GM23338 (cell line): ENCODE measurements around the gene SGO2.

Experiments used
- EZH2 ChIP-seq: fragments of 200-600 bp; sonication (generic); IDR thresholded peaks from one replicate; pipeline ENCODE4 v1.8.0; 2017; ENCODE audit warnings: antibody characterized with exemption, mild to moderate bottlenecking, low read depth; ENCODE audit not compliant: unreplicated experiment
- EZH2phosphoT487 ChIP-seq: fragments of 200-600 bp; sonication (generic); IDR thresholded peaks from one replicate; pipeline ENCODE4 v1.8.1; 2018; ENCODE audit warnings: antibody characterized with exemption; ENCODE audit not compliant: unreplicated experiment
- JUNB ChIP-seq: IDR thresholded peaks from one replicate; pipeline ENCODE4 v1.6.1; 2016; ENCODE audit warnings: antibody characterized with exemption; ENCODE audit not compliant: unreplicated experiment
- NANOG ChIP-seq: IDR thresholded peaks from 2 replicates; pipeline ENCODE4 v1.6.1; 2016; ENCODE audit warnings: antibody characterized with exemption, borderline replicate concordance
- POLR2AphosphoS5 ChIP-seq: IDR thresholded peaks from 2 replicates; pipeline ENCODE4 v1.6.1; 2016; ENCODE audit warnings: antibody characterized with exemption, low read depth
- STAT1 ChIP-seq: IDR thresholded peaks from one replicate; pipeline ENCODE4 v1.6.1; 2016; ENCODE audit warnings: antibody characterized with exemption; ENCODE audit not compliant: unreplicated experiment
- ZNF331 ChIP-seq: fragments of 250-450 bp; sonication (Bioruptor Pico); IDR thresholded peaks from 2 replicates; pipeline ENCODE4 v1.5.0; 2020; ENCODE audit warnings: low read depth, mild to moderate bottlenecking, moderate library complexity
- TF ChIP-seq, protein P1 (sequence below), 2 experiments: fragments of 200-600 bp in 1 of 2; sonication (generic) in 1 of 2; conservative IDR thresholded peaks; 2 replicates each; pipeline versions ENCODE4 v1.5.1 to v1.6.1; 2016 to 2017; ENCODE audit warnings: antibody characterized with exemption in 2 of 2, low read depth in 2 of 2, mild to moderate bottlenecking in 2 of 2, moderate library complexity in 1 of 2
- TF ChIP-seq, protein P2 (sequence below): IDR thresholded peaks from one replicate; pipeline ENCODE4 v1.6.1; 2018; ENCODE audit warnings: antibody characterized with exemption; ENCODE audit not compliant: unreplicated experiment
- TF ChIP-seq, protein P3 (sequence below): fragments of 250-450 bp; sonication (Bioruptor Pico); IDR thresholded peaks from 2 replicates; pipeline ENCODE4 v1.5.0; 2020; ENCODE audit warnings: mild to moderate bottlenecking, moderate library complexity
- TF ChIP-seq, protein P4 (sequence below): IDR thresholded peaks from 2 replicates; pipeline ENCODE4 v1.6.1; 2016; ENCODE audit warnings: antibody characterized with exemption

DNA sequence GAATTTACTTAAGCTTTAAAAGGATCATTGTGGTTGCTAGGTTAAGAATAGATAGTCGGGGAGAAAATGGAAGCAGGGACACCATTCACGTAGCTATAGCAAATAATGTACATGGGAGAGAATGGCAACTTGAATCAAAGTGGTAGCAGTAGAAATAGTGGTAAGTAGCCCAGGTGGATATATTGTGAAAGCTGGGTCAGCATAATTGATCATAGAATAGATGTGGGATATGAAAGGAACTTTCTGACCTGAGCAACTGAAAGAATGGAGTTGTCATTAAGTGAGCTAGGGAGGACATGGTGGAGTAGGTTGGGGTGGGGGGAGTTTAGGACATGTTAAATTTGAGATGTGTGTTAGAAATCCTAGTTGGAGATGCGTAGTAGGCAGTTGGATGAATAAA lies 2.2 kb downstream of the SGO2 start:
- TF ChIP-seq EZH2phosphoT487 (no peak), ZNF331 (no peak), POLR2AphosphoS5 (no peak), JUNB (no peak), EZH2 (no peak), STAT1 (no peak), NANOG (no peak)
- TF ChIP-seq, protein P1, sequence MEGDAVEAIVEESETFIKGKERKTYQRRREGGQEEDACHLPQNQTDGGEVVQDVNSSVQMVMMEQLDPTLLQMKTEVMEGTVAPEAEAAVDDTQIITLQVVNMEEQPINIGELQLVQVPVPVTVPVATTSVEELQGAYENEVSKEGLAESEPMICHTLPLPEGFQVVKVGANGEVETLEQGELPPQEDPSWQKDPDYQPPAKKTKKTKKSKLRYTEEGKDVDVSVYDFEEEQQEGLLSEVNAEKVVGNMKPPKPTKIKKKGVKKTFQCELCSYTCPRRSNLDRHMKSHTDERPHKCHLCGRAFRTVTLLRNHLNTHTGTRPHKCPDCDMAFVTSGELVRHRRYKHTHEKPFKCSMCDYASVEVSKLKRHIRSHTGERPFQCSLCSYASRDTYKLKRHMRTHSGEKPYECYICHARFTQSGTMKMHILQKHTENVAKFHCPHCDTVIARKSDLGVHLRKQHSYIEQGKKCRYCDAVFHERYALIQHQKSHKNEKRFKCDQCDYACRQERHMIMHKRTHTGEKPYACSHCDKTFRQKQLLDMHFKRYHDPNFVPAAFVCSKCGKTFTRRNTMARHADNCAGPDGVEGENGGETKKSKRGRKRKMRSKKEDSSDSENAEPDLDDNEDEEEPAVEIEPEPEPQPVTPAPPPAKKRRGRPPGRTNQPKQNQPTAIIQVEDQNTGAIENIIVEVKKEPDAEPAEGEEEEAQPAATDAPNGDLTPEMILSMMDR (conservative IDR thresholded peaks at IDR 0.05; ENCODE audit: low read depth in 2 of 2), result no peak
- TF ChIP-seq, protein P2, sequence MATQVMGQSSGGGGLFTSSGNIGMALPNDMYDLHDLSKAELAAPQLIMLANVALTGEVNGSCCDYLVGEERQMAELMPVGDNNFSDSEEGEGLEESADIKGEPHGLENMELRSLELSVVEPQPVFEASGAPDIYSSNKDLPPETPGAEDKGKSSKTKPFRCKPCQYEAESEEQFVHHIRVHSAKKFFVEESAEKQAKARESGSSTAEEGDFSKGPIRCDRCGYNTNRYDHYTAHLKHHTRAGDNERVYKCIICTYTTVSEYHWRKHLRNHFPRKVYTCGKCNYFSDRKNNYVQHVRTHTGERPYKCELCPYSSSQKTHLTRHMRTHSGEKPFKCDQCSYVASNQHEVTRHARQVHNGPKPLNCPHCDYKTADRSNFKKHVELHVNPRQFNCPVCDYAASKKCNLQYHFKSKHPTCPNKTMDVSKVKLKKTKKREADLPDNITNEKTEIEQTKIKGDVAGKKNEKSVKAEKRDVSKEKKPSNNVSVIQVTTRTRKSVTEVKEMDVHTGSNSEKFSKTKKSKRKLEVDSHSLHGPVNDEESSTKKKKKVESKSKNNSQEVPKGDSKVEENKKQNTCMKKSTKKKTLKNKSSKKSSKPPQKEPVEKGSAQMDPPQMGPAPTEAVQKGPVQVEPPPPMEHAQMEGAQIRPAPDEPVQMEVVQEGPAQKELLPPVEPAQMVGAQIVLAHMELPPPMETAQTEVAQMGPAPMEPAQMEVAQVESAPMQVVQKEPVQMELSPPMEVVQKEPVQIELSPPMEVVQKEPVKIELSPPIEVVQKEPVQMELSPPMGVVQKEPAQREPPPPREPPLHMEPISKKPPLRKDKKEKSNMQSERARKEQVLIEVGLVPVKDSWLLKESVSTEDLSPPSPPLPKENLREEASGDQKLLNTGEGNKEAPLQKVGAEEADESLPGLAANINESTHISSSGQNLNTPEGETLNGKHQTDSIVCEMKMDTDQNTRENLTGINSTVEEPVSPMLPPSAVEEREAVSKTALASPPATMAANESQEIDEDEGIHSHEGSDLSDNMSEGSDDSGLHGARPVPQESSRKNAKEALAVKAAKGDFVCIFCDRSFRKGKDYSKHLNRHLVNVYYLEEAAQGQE, result no peak
- TF ChIP-seq, protein P3, sequence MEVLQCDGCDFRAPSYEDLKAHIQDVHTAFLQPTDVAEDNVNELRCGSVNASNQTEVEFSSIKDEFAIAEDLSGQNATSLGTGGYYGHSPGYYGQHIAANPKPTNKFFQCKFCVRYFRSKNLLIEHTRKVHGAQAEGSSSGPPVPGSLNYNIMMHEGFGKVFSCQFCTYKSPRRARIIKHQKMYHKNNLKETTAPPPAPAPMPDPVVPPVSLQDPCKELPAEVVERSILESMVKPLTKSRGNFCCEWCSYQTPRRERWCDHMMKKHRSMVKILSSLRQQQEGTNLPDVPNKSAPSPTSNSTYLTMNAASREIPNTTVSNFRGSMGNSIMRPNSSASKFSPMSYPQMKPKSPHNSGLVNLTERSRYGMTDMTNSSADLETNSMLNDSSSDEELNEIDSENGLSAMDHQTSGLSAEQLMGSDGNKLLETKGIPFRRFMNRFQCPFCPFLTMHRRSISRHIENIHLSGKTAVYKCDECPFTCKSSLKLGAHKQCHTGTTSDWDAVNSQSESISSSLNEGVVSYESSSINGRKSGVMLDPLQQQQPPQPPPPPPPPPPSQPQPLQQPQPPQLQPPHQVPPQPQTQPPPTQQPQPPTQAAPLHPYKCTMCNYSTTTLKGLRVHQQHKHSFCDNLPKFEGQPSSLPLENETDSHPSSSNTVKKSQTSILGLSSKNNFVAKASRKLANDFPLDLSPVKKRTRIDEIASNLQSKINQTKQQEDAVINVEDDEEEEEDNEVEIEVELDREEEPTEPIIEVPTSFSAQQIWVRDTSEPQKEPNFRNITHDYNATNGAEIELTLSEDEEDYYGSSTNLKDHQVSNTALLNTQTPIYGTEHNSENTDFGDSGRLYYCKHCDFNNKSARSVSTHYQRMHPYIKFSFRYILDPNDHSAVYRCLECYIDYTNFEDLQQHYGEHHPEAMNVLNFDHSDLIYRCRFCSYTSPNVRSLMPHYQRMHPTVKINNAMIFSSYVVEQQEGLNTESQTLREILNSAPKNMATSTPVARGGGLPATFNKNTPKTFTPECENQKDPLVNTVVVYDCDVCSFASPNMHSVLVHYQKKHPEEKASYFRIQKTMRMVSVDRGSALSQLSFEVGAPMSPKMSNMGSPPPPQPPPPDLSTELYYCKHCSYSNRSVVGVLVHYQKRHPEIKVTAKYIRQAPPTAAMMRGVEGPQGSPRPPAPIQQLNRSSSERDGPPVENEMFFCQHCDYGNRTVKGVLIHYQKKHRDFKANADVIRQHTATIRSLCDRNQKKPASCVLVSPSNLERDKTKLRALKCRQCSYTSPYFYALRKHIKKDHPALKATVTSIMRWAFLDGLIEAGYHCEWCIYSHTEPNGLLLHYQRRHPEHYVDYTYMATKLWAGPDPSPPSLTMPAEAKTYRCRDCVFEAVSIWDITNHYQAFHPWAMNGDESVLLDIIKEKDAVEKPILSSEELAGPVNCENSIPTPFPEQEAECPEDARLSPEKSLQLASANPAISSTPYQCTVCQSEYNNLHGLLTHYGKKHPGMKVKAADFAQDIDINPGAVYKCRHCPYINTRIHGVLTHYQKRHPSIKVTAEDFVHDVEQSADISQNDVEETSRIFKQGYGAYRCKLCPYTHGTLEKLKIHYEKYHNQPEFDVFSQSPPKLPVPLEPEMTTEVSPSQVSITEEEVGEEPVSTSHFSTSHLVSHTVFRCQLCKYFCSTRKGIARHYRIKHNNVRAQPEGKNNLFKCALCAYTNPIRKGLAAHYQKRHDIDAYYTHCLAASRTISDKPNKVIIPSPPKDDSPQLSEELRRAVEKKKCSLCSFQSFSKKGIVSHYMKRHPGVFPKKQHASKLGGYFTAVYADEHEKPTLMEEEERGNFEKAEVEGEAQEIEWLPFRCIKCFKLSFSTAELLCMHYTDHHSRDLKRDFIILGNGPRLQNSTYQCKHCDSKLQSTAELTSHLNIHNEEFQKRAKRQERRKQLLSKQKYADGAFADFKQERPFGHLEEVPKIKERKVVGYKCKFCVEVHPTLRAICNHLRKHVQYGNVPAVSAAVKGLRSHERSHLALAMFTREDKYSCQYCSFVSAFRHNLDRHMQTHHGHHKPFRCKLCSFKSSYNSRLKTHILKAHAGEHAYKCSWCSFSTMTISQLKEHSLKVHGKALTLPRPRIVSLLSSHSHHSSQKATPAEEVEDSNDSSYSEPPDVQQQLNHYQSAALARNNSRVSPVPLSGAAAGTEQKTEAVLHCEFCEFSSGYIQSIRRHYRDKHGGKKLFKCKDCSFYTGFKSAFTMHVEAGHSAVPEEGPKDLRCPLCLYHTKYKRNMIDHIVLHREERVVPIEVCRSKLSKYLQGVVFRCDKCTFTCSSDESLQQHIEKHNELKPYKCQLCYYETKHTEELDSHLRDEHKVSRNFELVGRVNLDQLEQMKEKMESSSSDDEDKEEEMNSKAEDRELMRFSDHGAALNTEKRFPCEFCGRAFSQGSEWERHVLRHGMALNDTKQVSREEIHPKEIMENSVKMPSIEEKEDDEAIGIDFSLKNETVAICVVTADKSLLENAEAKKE (CRISPR knock-in tag), result no peak
- TF ChIP-seq, protein P4, sequence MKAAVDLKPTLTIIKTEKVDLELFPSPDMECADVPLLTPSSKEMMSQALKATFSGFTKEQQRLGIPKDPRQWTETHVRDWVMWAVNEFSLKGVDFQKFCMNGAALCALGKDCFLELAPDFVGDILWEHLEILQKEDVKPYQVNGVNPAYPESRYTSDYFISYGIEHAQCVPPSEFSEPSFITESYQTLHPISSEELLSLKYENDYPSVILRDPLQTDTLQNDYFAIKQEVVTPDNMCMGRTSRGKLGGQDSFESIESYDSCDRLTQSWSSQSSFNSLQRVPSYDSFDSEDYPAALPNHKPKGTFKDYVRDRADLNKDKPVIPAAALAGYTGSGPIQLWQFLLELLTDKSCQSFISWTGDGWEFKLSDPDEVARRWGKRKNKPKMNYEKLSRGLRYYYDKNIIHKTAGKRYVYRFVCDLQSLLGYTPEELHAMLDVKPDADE, result no peak
